ENCODE measurements around the gene BMP8A.
A peak's percentile ranks its signal among the peaks of the same experiment; 100 is the strongest.
"Not testable (repeated sequence)": the region's sequence is repeated elsewhere in the genome, so short reads cannot be mapped to it uniquely, and the experiment has no call there.

The BMP8A gene

GRCh38 chr1:39452540-39452939 lies 38.9 kb upstream of the BMP8A start:
- TF ChIP-seq CTCF (IDR thresholded peaks at IDR 0.05; ENCODE audit: low read depth, low read length) = no peak
- no peak for DNase-seq (ENCODE audit: low read depth in 2 of 2)
- H3K4me3 ChIP-seq (replicated peaks in 1 of 2; ENCODE audit: low read depth in 2 of 2, low read length in 2 of 2) = no peak overlapping the region

GRCh38 chr1:39453603-39454002 lies 37.8 kb upstream of the BMP8A start:
- no peak overlapping the region for H3K4me3 ChIP-seq (replicated peaks in 1 of 2; ENCODE audit: low read depth in 2 of 2, low read length in 2 of 2)
- no peak for TF ChIP-seq CTCF (IDR thresholded peaks at IDR 0.05; ENCODE audit: low read depth, low read length)
- peak; percentile 76 to 92 for DNase-seq (ENCODE audit: low read depth in 2 of 2)

- no peak for TF ChIP-seq CTCF (IDR thresholded peaks at IDR 0.05; ENCODE audit: low read depth, low read length)
- H3K4me3 ChIP-seq (replicated peaks in 1 of 2; ENCODE audit: low read depth in 2 of 2, low read length in 2 of 2) = no peak overlapping the region
- DNase-seq (ENCODE audit: low read depth in 2 of 2) = no peak
These were observed 32.4 kb upstream of the BMP8A start for GRCh38 chr1:39458991-39459390.

- no peak for TF ChIP-seq CTCF (IDR thresholded peaks at IDR 0.05; ENCODE audit: low read depth, low read length)
- H3K4me3 ChIP-seq (replicated peaks in 1 of 2; ENCODE audit: low read depth in 2 of 2, low read length in 2 of 2) = no peak overlapping the region
- peak in 1 of 2 donors; percentile 60 for DNase-seq (ENCODE audit: low read depth in 2 of 2)
These were observed 29.4 kb upstream of the BMP8A start for GRCh38 chr1:39462074-39462473.

- TF ChIP-seq CTCF (IDR thresholded peaks at IDR 0.05; ENCODE audit: low read depth, low read length) = no peak
- DNase-seq (ENCODE audit: low read depth in 2 of 2) = no peak
- H3K4me3 ChIP-seq (replicated peaks in 1 of 2; ENCODE audit: low read depth in 2 of 2, low read length in 2 of 2) = no peak overlapping the region
These were observed 24.9 kb upstream of the BMP8A start for GRCh38 chr1:39466413-39467107.

- DNase-seq (ENCODE audit: low read depth in 2 of 2); H3K4me3 ChIP-seq (replicated peaks in 1 of 2; ENCODE audit: low read depth in 2 of 2, low read length in 2 of 2): not testable (repeated sequence)
These were observed 24.2 kb upstream of the BMP8A start for GRCh38 chr1:39467108-39467720.

- no peak for DNase-seq (ENCODE audit: low read depth in 2 of 2)
- TF ChIP-seq CTCF (IDR thresholded peaks at IDR 0.05; ENCODE audit: low read depth, low read length) = no peak
- no peak overlapping the region for H3K4me3 ChIP-seq (replicated peaks in 1 of 2; ENCODE audit: low read depth in 2 of 2, low read length in 2 of 2)
These were observed 22.3 kb upstream of the BMP8A start for GRCh38 chr1:39469150-39469549.
